NCI-H1417 (cell line): ENCODE data around the gene FAM83F.
"Not testable (repeated sequence)": the region's sequence is repeated elsewhere in the genome, so short reads cannot be mapped to it uniquely, and the experiment has no call there.

Experiments used
- DNase-seq, 3 experiments: peaks; one replicate each; lab custom pipeline; 2025; lab: John Stamatoyannopoulos, UW

Gene FAM83F

GRCh38 chr22:40014667-40015248, 20.0 kb downstream of the FAM83F start:
- DNase-seq: no peak

GRCh38 chr22:40015358-40015976, 20.7 kb downstream of the FAM83F start:
- DNase-seq: no peak

- DNase-seq: no peak
These were observed 23.3 kb downstream of the FAM83F start for GRCh38 chr22:40018051-40018450.

GRCh38 chr22:40019100-40019499, 24.3 kb downstream of the FAM83F start:
- no peak for DNase-seq

GRCh38 chr22:40020956-40021355, 26.2 kb downstream of the FAM83F start:
- DNase-seq: peak in 1 of 3 experiments; percentile 83

GRCh38 chr22:40021401-40022000, 26.7 kb downstream of the FAM83F start:
- DNase-seq: peak; percentile 72 to 96 (median 91)

- DNase-seq: peak in 1 of 3 experiments; percentile 34
These were observed 27.9 kb downstream of the FAM83F start for GRCh38 chr22:40022536-40023240.

GRCh38 chr22:40023341-40023841, 28.6 kb downstream of the FAM83F start:
- DNase-seq: peak in 2 of 3 experiments; percentile 37 to 63

GRCh38 chr22:40024201-40025061, 29.7 kb downstream of the FAM83F start:
- peak; percentile 38 to 71 (median 71) for DNase-seq

GRCh38 chr22:40025062-40025379, 30.3 kb downstream of the FAM83F start:
- DNase-seq: not testable (repeated sequence)

- no peak for DNase-seq
These were observed 31.1 kb downstream of the FAM83F start for GRCh38 chr22:40025856-40026255.

GRCh38 chr22:40026641-40027040, 31.9 kb downstream of the FAM83F start:
- DNase-seq: no peak

GRCh38 chr22:40027191-40028097, 32.7 kb downstream of the FAM83F start:
- no peak for DNase-seq

- DNase-seq: no peak
These were observed 33.3 kb downstream of the FAM83F start for GRCh38 chr22:40028098-40028425.

GRCh38 chr22:40029189-40029890, 34.6 kb downstream of the FAM83F start:
- DNase-seq: no peak

- DNase-seq: no peak
These were observed 35.4 kb downstream of the FAM83F start for GRCh38 chr22:40030026-40030757.

GRCh38 chr22:40030758-40031095, 36.0 kb downstream of the FAM83F start:
- DNase-seq: no peak

- DNase-seq: no peak
These were observed 37.2 kb downstream of the FAM83F start for GRCh38 chr22:40031766-40032470.
